Fibroblast of lung (primary cell): ENCODE measurements around the gene TRIM60. TPM values are rescaled to one million over a fixed set of nuclear protein-coding genes. Genes with fewer than 3 reads are reported as not detected.
"Not testable (repeated sequence)": the region's sequence is repeated elsewhere in the genome, so short reads cannot be mapped to it uniquely, and the experiment has no call there.

Source experiments
- DNase-seq, 2 donors: peaks; one replicate each; pipeline versions ENCODE4 v3.0.0 to v3.0.0-alpha.2; 2010; ENCODE audit warnings: low read depth in 2 of 2
- H2AFZ ChIP-seq: 2 replicates; pipeline ENCODE4 v1.5.1; 2012; ENCODE audit warnings: low read length, control low read depth, inconsistent platforms
- H3K27ac ChIP-seq: 2 replicates; pipeline ENCODE4 v1.5.1; 2011; ENCODE audit warnings: low read length, control low read depth; ENCODE audit not compliant: insufficient read depth
- H3K27me3 ChIP-seq: 2 replicates; pipeline ENCODE4 v1.5.1; 2011; ENCODE audit warnings: mild to moderate bottlenecking, low read length; ENCODE audit not compliant: control insufficient read depth, insufficient read depth
- H3K36me3 ChIP-seq: 2 replicates; pipeline ENCODE4 v1.5.1; 2011; ENCODE audit warnings: low read length; ENCODE audit not compliant: control insufficient read depth, insufficient read depth
- H3K4me1 ChIP-seq: 2 replicates; pipeline ENCODE4 v1.5.1; 2011; ENCODE audit warnings: low read length; ENCODE audit not compliant: control insufficient read depth, insufficient read depth; ENCODE audit errors: extremely low read depth
- H3K4me2 ChIP-seq: 2 replicates; pipeline ENCODE4 v1.5.1; 2011; ENCODE audit warnings: low read length, control low read depth; ENCODE audit not compliant: insufficient read depth; ENCODE audit errors: extremely low read depth
- H3K4me3 ChIP-seq, 4 experiments: fragments of 200-600 bp in 1 of 4; sonication (generic) in 1 of 4; replicated peaks in 1 of 4; 2 replicates each; pipeline ENCODE4 v1.5.1; 2011 to 2016; ENCODE audit warnings: low read length in 4 of 4, low read depth in 3 of 4, mild to moderate bottlenecking in 3 of 4, control low read depth in 2 of 4, inconsistent platforms in 1 of 4, mixed read lengths in 1 of 4; ENCODE audit not compliant: insufficient read depth in 1 of 4; ENCODE audit errors: control extremely low read depth in 1 of 4
- H3K79me2 ChIP-seq: 2 replicates; pipeline ENCODE4 v1.5.1; 2012; ENCODE audit warnings: mild to moderate bottlenecking, low read length, inconsistent platforms; ENCODE audit not compliant: control insufficient read depth, insufficient read depth
- H3K9ac ChIP-seq: 2 replicates; pipeline ENCODE4 v1.5.1; 2011; ENCODE audit warnings: mild to moderate bottlenecking, low read length, control low read depth; ENCODE audit not compliant: insufficient read depth
- H3K9me3 ChIP-seq: 2 replicates; pipeline ENCODE4 v1.5.1; 2012; ENCODE audit warnings: low read depth, low read length; ENCODE audit not compliant: control insufficient read depth, insufficient read depth
- H4K20me1 ChIP-seq: 2 replicates; pipeline ENCODE4 v1.5.1; 2011; ENCODE audit warnings: low read length; ENCODE audit not compliant: control insufficient read depth, insufficient read depth; ENCODE audit errors: extremely low read depth
- CTCF ChIP-seq, 2 donors: IDR thresholded peaks in 1 of 2; conservative IDR thresholded peaks in 1 of 2; 1 replicate in 1 of 2; 2 replicates in 1 of 2; pipeline ENCODE4 v1.5.1; 2011 to 2012; ENCODE audit warnings: low read length in 2 of 2, control low read depth in 1 of 2, inconsistent platforms in 1 of 2, low read depth in 1 of 2, mild to moderate bottlenecking in 1 of 2
- EZH2 ChIP-seq: IDR thresholded peaks from 2 replicates; pipeline ENCODE4 v1.5.1; 2012; ENCODE audit warnings: low read length, control low read depth, mild to moderate bottlenecking; ENCODE audit errors: missing control alignments
- polyA plus RNA-seq, 2 donors: library from polyadenylated mRNA; depleted of rRNA in 1 of 2; stranded (reverse) in 1 of 2; unstranded in 1 of 2; fragments of >200 nt; gene quantifications; 2 replicates each; pipeline ENCODE4 v1.2.1, GENCODE V29; 2011 to 2012; ENCODE audit warnings: missing spikeins in 1 of 2
- total RNA-seq: library from RNA; depleted of rRNA; stranded (reverse); fragments of >200 nt; gene quantifications from 2 replicates; pipeline ENCODE4 v1.2.1, GENCODE V29; 2014

Gene TRIM60
- total and polyA plus RNA-seq, 2 donors (not counting 1 experiment from before 2014, with no cell fraction given) = not detected

GRCh38 chr4:165059386-165059785 is 27.6 kb downstream of the TRIM60 start:
- DNase-seq = no peak
- Histone ChIP-seq H4K20me1 (no peaks in the 10 kb centered on the region), H2AFZ (no peak overlapping the region)

GRCh38 chr4:165060938-165061337 is 29.1 kb downstream of the TRIM60 start:
- H3K9me3 ChIP-seq = no peaks in the 10 kb centered on the region
- no peak overlapping the region for H2AFZ ChIP-seq
- no peaks in the 10 kb centered on the region for H3K36me3 ChIP-seq
- no peak overlapping the region for H3K27ac ChIP-seq
- H3K4me2 ChIP-seq = no peak overlapping the region
- H3K4me1 ChIP-seq = no peaks in the 10 kb centered on the region
- H4K20me1 ChIP-seq = no peaks in the 10 kb centered on the region
- no peaks in the 10 kb centered on the region for H3K27me3 ChIP-seq
- no peak for DNase-seq
- no peak overlapping the region for H3K4me3 ChIP-seq
- TF ChIP-seq CTCF (conservative IDR thresholded peaks at IDR 0.05 in 1 of 2, IDR thresholded peaks at IDR 0.05 in 1 of 2; ENCODE audit: low read depth in 1 of 2, low read length in 2 of 2) (peak in 1 of 2 donors; percentile 40), EZH2 (no peak)
- H3K9ac ChIP-seq = no peak overlapping the region
- no peaks in the 10 kb centered on the region for H3K79me2 ChIP-seq

More at GRCh38 chr4:165059386-165059785, 27.6 kb downstream of the TRIM60 start:
- H3K27me3 ChIP-seq = no peaks in the 10 kb centered on the region
- no peak overlapping the region for H3K9ac ChIP-seq
- H3K4me1 ChIP-seq = no peaks in the 10 kb centered on the region
- H3K79me2 ChIP-seq = no peaks in the 10 kb centered on the region
- H3K27ac ChIP-seq = no peak overlapping the region
- no peaks in the 10 kb centered on the region for H3K36me3 ChIP-seq
- H3K4me3 ChIP-seq = no peak overlapping the region
- H3K9me3 ChIP-seq = no peaks in the 10 kb centered on the region
- no peak overlapping the region for H3K4me2 ChIP-seq
- TF ChIP-seq CTCF (conservative IDR thresholded peaks at IDR 0.05 in 1 of 2, IDR thresholded peaks at IDR 0.05 in 1 of 2; ENCODE audit: low read depth in 1 of 2, low read length in 2 of 2) (no peak), EZH2 (no peak)

- no peak for DNase-seq
- Histone ChIP-seq H3K9ac (no peak overlapping the region), H3K4me1 (no peaks in the 10 kb centered on the region), H3K9me3 (no peaks in the 10 kb centered on the region), H4K20me1 (no peaks in the 10 kb centered on the region), H3K36me3 (no peaks in the 10 kb centered on the region), H3K79me2 (no peaks in the 10 kb centered on the region), H2AFZ (no peak overlapping the region), H3K4me2 (no peak overlapping the region), H3K27me3 (no peaks in the 10 kb centered on the region), H3K4me3 (no peak overlapping the region), H3K27ac (no peak overlapping the region)
- TF ChIP-seq EZH2 (no peak), CTCF (conservative IDR thresholded peaks at IDR 0.05 in 1 of 2, IDR thresholded peaks at IDR 0.05 in 1 of 2; ENCODE audit: low read depth in 1 of 2, low read length in 2 of 2) (no peak)
Measured at GRCh38 chr4:165070560-165070959, 38.8 kb downstream of the TRIM60 start.

- H3K9me3 ChIP-seq, DNase-seq, H3K4me1 ChIP-seq, H3K9ac ChIP-seq, H2AFZ ChIP-seq, H3K4me3 ChIP-seq, H3K4me2 ChIP-seq, H3K36me3 ChIP-seq, H3K27me3 ChIP-seq, H3K27ac ChIP-seq, H4K20me1 ChIP-seq, H3K79me2 ChIP-seq: not testable (repeated sequence)
Measured at GRCh38 chr4:165073346-165073745, 41.5 kb downstream of the TRIM60 start.
